NT2/D1 (cell line): ENCODE results near the gene COX4I1.
"Not testable (repeated sequence)": the region's sequence is repeated elsewhere in the genome, so short reads cannot be mapped to it uniquely, and the experiment has no call there.

Experiments used
- DNase-seq: peaks from one replicate; pipeline ENCODE4 v3.0.0-alpha.2; 2011; ENCODE audit warnings: low read depth, low spot score
- H3K27me3 ChIP-seq: 2 replicates; pipeline ENCODE4 v1.6.0; 2011; ENCODE audit warnings: mild to moderate bottlenecking; ENCODE audit not compliant: insufficient read length, insufficient read depth
- H3K36me3 ChIP-seq: 2 replicates; pipeline ENCODE4 v1.6.1; 2011; ENCODE audit warnings: mild to moderate bottlenecking, low read length, mixed read lengths; ENCODE audit not compliant: insufficient read depth, insufficient read length
- H3K4me1 ChIP-seq: 2 replicates; pipeline ENCODE4 v1.5.1; 2011; ENCODE audit not compliant: insufficient read depth, insufficient read length
- H3K4me3 ChIP-seq: 2 replicates; pipeline ENCODE4 v1.5.1; 2011; ENCODE audit warnings: low read depth; ENCODE audit not compliant: insufficient read length
- H3K9ac ChIP-seq: 2 replicates; pipeline ENCODE4 v1.6.0; 2011; ENCODE audit warnings: low read depth; ENCODE audit not compliant: insufficient read length
- H3K9me3 ChIP-seq: 2 replicates; pipeline ENCODE4 v1.5.1; 2011; ENCODE audit warnings: mild to moderate bottlenecking, low read length; ENCODE audit not compliant: insufficient read depth
- SUZ12 ChIP-seq: IDR thresholded peaks from 2 replicates; pipeline ENCODE4 v1.6.1; 2011; ENCODE audit not compliant: insufficient read length, insufficient read depth; ENCODE audit errors: extremely low read depth
- YY1 ChIP-seq: IDR thresholded peaks from 2 replicates; pipeline ENCODE4 v1.6.1; 2011; ENCODE audit not compliant: insufficient read length, insufficient read depth
- ZNF274 ChIP-seq: IDR thresholded peaks from 2 replicates; pipeline ENCODE4 v1.6.1; 2011; ENCODE audit warnings: mild to moderate bottlenecking, low read depth, low read length

The COX4I1 gene

DNA sequence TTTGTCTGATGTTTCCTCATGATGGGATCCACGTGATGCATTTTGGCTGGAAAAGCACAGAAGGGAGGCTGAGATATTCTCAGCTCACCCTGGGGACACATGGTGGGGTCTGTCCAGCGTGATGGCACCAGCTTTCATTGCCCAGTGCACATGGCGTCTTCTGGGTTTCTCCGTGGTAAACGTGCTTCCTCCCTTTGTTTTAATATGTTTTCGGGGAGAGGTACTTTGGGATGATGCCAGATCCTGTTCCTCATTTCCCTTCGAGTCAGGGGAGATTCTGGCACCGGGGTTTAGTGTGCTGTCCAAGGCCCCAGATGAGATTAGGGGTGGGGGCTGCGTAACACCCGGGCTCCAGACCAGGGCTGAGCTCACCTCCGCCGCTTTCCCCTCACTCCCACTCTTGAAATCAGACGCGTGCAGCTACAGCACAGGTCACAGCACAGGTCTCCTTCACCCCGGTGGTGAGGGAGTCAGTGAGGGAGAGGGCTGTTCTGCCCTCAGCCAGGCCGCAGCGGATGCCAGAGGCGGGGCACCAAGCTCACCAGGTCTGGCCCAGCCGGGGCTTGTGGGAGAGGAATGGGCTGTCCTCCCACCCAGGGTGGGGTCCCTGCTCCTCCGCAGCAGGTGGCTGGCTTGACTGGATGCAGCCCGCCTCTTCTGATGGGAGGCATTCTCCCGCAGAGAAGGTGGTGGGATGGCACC lies 33.9 kb downstream of the COX4I1 start:
- no peak overlapping the region for H3K4me3 ChIP-seq
- peaks cover 38% of the 10 kb centered on the region for H3K27me3 ChIP-seq

GRCh38 chr16:85834741-85835140 lies 35.2 kb downstream of the COX4I1 start:
- H3K27me3 ChIP-seq = peaks cover 38% of the 10 kb centered on the region
- peaks cover 6% of the 10 kb centered on the region for H3K4me1 ChIP-seq
- no peak for TF ChIP-seq SUZ12
- no peak for TF ChIP-seq ZNF274
- no peak for TF ChIP-seq YY1
- H3K4me3 ChIP-seq = no peak overlapping the region
- no peak overlapping the region for H3K9ac ChIP-seq
- peaks cover 12% of the 10 kb centered on the region; the same call in 1 of the 2 replicates for H3K9me3 ChIP-seq
- DNase-seq = no peak
- H3K36me3 ChIP-seq = no peaks in the 10 kb centered on the region

More for the DNA sequence above, 33.9 kb downstream of the COX4I1 start:
- no peak for DNase-seq
- H3K9me3 ChIP-seq = peaks cover 12% of the 10 kb centered on the region; the same call in 1 of the 2 replicates
- no peak overlapping the region for H3K9ac ChIP-seq
- H3K36me3 ChIP-seq = no peaks in the 10 kb centered on the region
- H3K4me1 ChIP-seq = peaks cover 6% of the 10 kb centered on the region
- no peak for TF ChIP-seq SUZ12
- no peak for TF ChIP-seq ZNF274
- no peak for TF ChIP-seq YY1

DNA sequence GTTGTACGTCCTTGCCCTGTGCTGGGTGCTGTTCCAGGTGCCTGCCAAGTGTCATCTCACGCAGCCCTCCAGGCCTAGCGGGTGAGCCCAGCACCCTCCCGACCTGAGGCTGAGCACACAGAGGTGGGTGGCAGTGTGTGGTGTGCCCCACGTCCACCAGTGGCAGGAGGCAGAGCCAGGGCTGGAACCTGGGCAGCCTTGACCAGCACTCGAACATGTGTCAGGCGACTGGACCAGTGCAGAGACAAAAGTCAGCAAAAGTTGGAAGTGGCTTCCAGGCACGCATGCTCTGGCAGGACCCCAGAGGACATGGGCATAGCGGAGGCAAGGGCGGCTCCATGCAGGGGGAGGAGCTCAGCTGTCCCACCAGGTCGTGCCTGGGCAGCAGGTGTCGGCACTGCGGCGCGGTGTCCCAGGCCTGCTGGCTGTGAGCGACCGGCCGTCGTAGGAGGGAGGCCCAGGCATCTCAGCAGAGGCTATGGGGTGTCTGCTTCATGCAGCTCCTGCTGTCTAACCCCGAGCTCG lies 35.8 kb downstream of the COX4I1 start:
- no peaks in the 10 kb centered on the region for H3K36me3 ChIP-seq
- no peak for TF ChIP-seq SUZ12
- no peak for TF ChIP-seq ZNF274
- no peak for TF ChIP-seq YY1
- peaks cover 2% of the 10 kb centered on the region for H3K4me1 ChIP-seq
- DNase-seq = no peak
- peaks cover 12% of the 10 kb centered on the region; the same call in 1 of the 2 replicates for H3K9me3 ChIP-seq
- H3K9ac ChIP-seq = no peak overlapping the region
- peaks cover 38% of the 10 kb centered on the region for H3K27me3 ChIP-seq
- no peak overlapping the region for H3K4me3 ChIP-seq

- no peaks in the 10 kb centered on the region for H3K36me3 ChIP-seq
- DNase-seq = no peak
- no peak overlapping the region for H3K4me3 ChIP-seq
- peaks cover 12% of the 10 kb centered on the region; the same call in 1 of the 2 replicates for H3K9me3 ChIP-seq
- no peak for TF ChIP-seq ZNF274
- TF ChIP-seq YY1 = no peak
- TF ChIP-seq SUZ12 = no peak
- H3K4me1 ChIP-seq = peaks cover 2% of the 10 kb centered on the region
- H3K9ac ChIP-seq = no peak overlapping the region
- H3K27me3 ChIP-seq = peaks cover 38% of the 10 kb centered on the region
Measured at GRCh38 chr16:85835956-85836705, 36.6 kb downstream of the COX4I1 start.

GRCh38 chr16:85836706-85837582 lies 37.4 kb downstream of the COX4I1 start:
- Histone ChIP-seq H3K4me3 (no peak overlapping the region), H3K36me3 (no peaks in the 10 kb centered on the region), H3K4me1 (peaks cover 2% of the 10 kb centered on the region), H3K9ac (no peak overlapping the region), H3K27me3 (peaks cover 38% of the 10 kb centered on the region), H3K9me3 (peaks cover 12% of the 10 kb centered on the region; the same call in 1 of the 2 replicates)
- no peak for DNase-seq
- TF ChIP-seq SUZ12 (no peak), ZNF274 (no peak), YY1 (no peak)

DNA sequence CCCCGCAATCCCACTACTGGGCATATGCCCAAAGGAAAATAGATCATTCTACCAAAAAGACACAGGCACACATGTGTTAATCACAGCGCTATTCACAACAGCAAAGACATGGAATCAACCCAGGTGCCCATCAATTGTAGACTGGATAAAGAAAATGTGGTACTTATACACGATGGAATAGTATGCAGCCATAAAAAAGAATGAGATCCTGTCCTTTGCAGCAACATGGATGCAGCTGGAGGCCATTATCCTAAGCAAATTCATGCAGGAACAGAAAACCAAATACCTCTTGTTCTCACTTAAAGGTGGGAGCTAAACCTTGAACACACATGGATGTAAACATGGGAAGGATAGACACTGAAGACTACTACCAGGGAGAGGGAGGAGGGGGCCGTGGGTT lies 38.2 kb downstream of the COX4I1 start:
- H3K27me3 ChIP-seq = peaks cover 38% of the 10 kb centered on the region
- H3K9me3 ChIP-seq = peaks cover 12% of the 10 kb centered on the region; the same call in 1 of the 2 replicates
- not testable (repeated sequence) for DNase-seq, H3K9ac ChIP-seq, H3K4me3 ChIP-seq, H3K4me1 ChIP-seq, H3K36me3 ChIP-seq

- Histone ChIP-seq H3K9ac (no peak overlapping the region), H3K9me3 (peaks cover 4% of the 10 kb centered on the region; the same call in 1 of the 2 replicates), H3K36me3 (no peaks in the 10 kb centered on the region), H3K4me1 (no peaks in the 10 kb centered on the region), H3K27me3 (peaks cover 33% of the 10 kb centered on the region), H3K4me3 (no peak overlapping the region)
- TF ChIP-seq SUZ12 (no peak), YY1 (no peak), ZNF274 (no peak)
- DNase-seq = no peak
Measured at GRCh38 chr16:85838381-85838780, 38.9 kb downstream of the COX4I1 start.
